ENCODE measurements around the gene SMIM44.
A peak's percentile ranks its signal among the peaks of the same experiment; 100 is the strongest.

SMIM44 gene

DNA sequence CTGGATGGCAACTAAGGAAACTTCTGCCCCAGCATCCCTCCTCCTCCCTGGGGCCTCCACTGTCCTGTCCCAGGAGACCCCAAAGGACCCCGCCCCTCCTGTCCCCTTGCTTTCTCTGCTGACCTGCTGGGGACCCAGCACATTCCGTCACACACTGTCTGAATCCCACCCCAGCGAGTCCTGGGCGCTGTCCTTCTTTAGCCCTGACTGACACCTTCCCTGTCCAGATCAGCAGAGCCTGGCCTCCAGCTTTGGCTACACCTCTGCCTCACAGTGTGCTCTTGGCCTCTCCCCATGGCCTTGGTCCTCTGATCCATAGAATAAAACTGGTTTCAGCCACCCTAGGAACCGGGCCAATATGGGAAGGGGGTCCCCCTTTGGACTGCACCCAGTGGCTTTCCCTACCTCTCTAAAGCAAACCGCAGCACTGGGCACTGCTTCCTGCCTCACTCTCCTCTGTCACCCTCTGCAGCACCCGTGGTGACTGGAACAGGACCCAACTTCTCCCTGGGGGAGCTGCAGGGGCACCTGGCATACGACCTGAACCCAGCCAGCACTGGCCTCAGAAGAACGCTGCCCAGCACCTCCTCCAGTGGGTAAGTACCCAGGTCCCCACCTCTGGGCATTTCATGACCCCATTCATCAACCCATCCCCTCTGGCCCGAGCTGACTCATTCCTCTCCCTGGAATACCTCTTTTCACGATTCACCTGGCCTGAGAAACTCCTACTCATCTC, 49.3 kb downstream of the SMIM44 start:
- Histone ChIP-seq H3K4me2 (ENCODE audit: low read length) (peak overlapping the region; percentile 99), H3K9me3 (ENCODE audit: insufficient read depth, low read length) (no peaks in the 10 kb centered on the region), H3K4me3 (ENCODE audit: low read length) (peak overlapping the region; percentile 84), H3K27ac (ENCODE audit: low read length) (peak overlapping the region; percentile 68), H3K4me1 (ENCODE audit: low read length) (peaks cover 10% of the 10 kb centered on the region), H4K20me1 (ENCODE audit: insufficient read depth, low read length) (peaks cover 4% of the 10 kb centered on the region; the same call in 1 of the 2 replicates), H3K36me3 (replicated peaks; ENCODE audit: low read depth, low read length) (peaks cover 35% of the 10 kb centered on the region), H3K9ac (ENCODE audit: low read length) (peak overlapping the region; percentile 76), H3K79me2 (ENCODE audit: low read length) (peaks cover 3% of the 10 kb centered on the region; the same call in 1 of the 2 replicates), H2AFZ (ENCODE audit: low read depth, low read length) (no peak overlapping the region), H3K27me3 (ENCODE audit: low read depth, low read length) (no peaks in the 10 kb centered on the region)
- TF ChIP-seq, protein P1, sequence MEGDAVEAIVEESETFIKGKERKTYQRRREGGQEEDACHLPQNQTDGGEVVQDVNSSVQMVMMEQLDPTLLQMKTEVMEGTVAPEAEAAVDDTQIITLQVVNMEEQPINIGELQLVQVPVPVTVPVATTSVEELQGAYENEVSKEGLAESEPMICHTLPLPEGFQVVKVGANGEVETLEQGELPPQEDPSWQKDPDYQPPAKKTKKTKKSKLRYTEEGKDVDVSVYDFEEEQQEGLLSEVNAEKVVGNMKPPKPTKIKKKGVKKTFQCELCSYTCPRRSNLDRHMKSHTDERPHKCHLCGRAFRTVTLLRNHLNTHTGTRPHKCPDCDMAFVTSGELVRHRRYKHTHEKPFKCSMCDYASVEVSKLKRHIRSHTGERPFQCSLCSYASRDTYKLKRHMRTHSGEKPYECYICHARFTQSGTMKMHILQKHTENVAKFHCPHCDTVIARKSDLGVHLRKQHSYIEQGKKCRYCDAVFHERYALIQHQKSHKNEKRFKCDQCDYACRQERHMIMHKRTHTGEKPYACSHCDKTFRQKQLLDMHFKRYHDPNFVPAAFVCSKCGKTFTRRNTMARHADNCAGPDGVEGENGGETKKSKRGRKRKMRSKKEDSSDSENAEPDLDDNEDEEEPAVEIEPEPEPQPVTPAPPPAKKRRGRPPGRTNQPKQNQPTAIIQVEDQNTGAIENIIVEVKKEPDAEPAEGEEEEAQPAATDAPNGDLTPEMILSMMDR (IDR thresholded peaks at IDR 0.05; ENCODE audit: low read depth, low read length), result no peak
- no peak for TF ChIP-seq EZH2phosphoT487 (IDR thresholded peaks at IDR 0.05; ENCODE audit: low read depth)

DNA sequence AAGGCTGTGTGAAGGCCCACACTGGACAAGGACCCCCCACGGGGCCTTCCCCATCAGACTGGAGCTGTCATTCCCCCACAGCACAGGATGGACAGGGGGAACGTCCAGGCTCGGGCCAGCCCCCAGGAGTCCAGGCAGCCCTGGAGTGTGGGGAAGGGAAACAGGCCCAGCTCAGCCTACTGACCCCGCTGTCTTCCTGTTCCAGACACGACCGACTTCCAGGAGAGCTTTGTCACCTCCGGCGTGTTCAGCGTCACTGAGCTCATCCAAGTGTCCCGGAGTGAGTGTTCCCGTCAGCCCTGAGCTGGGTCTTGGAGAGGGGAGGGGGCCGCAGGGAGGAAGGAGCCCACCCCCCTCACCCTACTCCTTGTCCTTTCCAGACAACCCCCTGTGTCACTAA, 49.9 kb downstream of the SMIM44 start:
- peaks cover 3% of the 10 kb centered on the region; the same call in 1 of the 2 replicates for H3K79me2 ChIP-seq (ENCODE audit: low read length)
- H3K4me2 ChIP-seq (ENCODE audit: low read length), result no peak overlapping the region
- H3K27ac ChIP-seq (ENCODE audit: low read length), result no peak overlapping the region
- no peak overlapping the region for H2AFZ ChIP-seq (ENCODE audit: low read depth, low read length)
- H3K4me1 ChIP-seq (ENCODE audit: low read length), result peaks cover 15% of the 10 kb centered on the region
- no peaks in the 10 kb centered on the region for H3K27me3 ChIP-seq (ENCODE audit: low read depth, low read length)
- TF ChIP-seq, protein P1 (IDR thresholded peaks at IDR 0.05; ENCODE audit: low read depth, low read length), result no peak
- no peak for TF ChIP-seq EZH2phosphoT487 (IDR thresholded peaks at IDR 0.05; ENCODE audit: low read depth)
- peaks cover 4% of the 10 kb centered on the region; the same call in 1 of the 2 replicates for H4K20me1 ChIP-seq (ENCODE audit: insufficient read depth, low read length)
- H3K36me3 ChIP-seq (replicated peaks; ENCODE audit: low read depth, low read length), result peaks cover 30% of the 10 kb centered on the region
- H3K9ac ChIP-seq (ENCODE audit: low read length), result no peak overlapping the region
- H3K9me3 ChIP-seq (ENCODE audit: insufficient read depth, low read length), result no peaks in the 10 kb centered on the region
- no peak overlapping the region for H3K4me3 ChIP-seq (ENCODE audit: low read length)
